K562 (cell line): ENCODE results near the gene MICOS13. TPM values are rescaled to one million over a fixed set of nuclear protein-coding genes. Genes with fewer than 3 reads are reported as not detected.

Experiments used
- ADNP ChIP-seq: fragments of 200-800 bp; sonication (Bioruptor generic); IDR thresholded peaks from 2 replicates; pipeline ENCODE4 v1.6.1; 2016; ENCODE audit warnings: missing genetic modification characterization, missing compliant biosample characterization
- BRCA1 ChIP-seq, 2 experiments: fragments of 450-650 bp in 1 of 2; sonication (generic) in 1 of 2; formaldehyde crosslinking in 1 of 2; IDR thresholded peaks; 2 replicates each; pipeline versions ENCODE4 v1.5.0 to v1.6.1; 2017 to 2020; ENCODE audit warnings: mild to moderate bottlenecking in 1 of 2, missing genetic modification reagents in 1 of 2
- DMBX1 ChIP-seq: fragments of 250-450 bp; sonication (Bioruptor Pico); IDR thresholded peaks from 2 replicates; pipeline ENCODE4 v1.8.0; 2022; ENCODE audit warnings: inconsistent platforms, mild to moderate bottlenecking, moderate library complexity, borderline replicate concordance
- GABPB1 ChIP-seq: sonication (generic); formaldehyde crosslinking; IDR thresholded peaks from 2 replicates; pipeline ENCODE4 v1.8.0; 2022; ENCODE audit warnings: mild to moderate bottlenecking, missing genetic modification reagents
- GABPB2 ChIP-seq: fragments of 250-450 bp; sonication (Bioruptor Pico); conservative IDR thresholded peaks from 2 replicates; pipeline ENCODE4 v1.5.1; 2021; ENCODE audit warnings: mild to moderate bottlenecking
- GATAD2B ChIP-seq: fragments of 450-650 bp; IDR thresholded peaks from 2 replicates; pipeline ENCODE4 v1.6.1; 2017; ENCODE audit warnings: mild to moderate bottlenecking, borderline replicate concordance
- HEY1 ChIP-seq: fragments of 250-450 bp; sonication (Bioruptor Pico); IDR thresholded peaks from 2 replicates; pipeline ENCODE4 v1.5.0; 2020; ENCODE audit warnings: mild to moderate bottlenecking, moderate library complexity, borderline replicate concordance
- HMGN3 ChIP-seq: IDR thresholded peaks from 2 replicates; pipeline ENCODE4 v1.6.1; 2011; ENCODE audit warnings: borderline replicate concordance, low read depth, mild to moderate bottlenecking, mixed read lengths, low read length; ENCODE audit not compliant: insufficient read length; ENCODE audit errors: extremely low read depth
- HSF4 ChIP-seq: fragments of 250-450 bp; sonication (Bioruptor Pico); IDR thresholded peaks from 2 replicates; pipeline ENCODE4 v2.1.2; 2022; ENCODE audit warnings: mild to moderate bottlenecking, moderate library complexity, borderline replicate concordance
- KLF16 ChIP-seq: IDR thresholded peaks from 2 replicates; pipeline ENCODE4 v1.6.1; 2016; ENCODE audit warnings: antibody characterized with exemption
- NRF1 ChIP-seq, 2 experiments: fragments of 450-650 bp; IDR thresholded peaks in 1 of 2; conservative IDR thresholded peaks in 1 of 2; 2 replicates each; pipeline ENCODE4 v1.6.1; 2014; ENCODE audit warnings: mild to moderate bottlenecking in 2 of 2
- POLR2AphosphoS2 ChIP-seq: IDR thresholded peaks from 2 replicates; pipeline ENCODE4 v1.6.1; 2012; ENCODE audit warnings: low read length, improper control_type of control experiment
- POLR2B ChIP-seq: fragments of 450-650 bp; IDR thresholded peaks from 2 replicates; pipeline ENCODE4 v1.6.1; 2018; ENCODE audit warnings: low read depth; ENCODE audit not compliant: partially characterized antibody
- RFX5 ChIP-seq: IDR thresholded peaks from 2 replicates; pipeline ENCODE4 v1.6.1; 2011; ENCODE audit warnings: low read depth, mild to moderate bottlenecking, improper control_type of control experiment, low read length
- SAFB ChIP-seq: fragments of 200-400 bp; formaldehyde crosslinking; IDR thresholded peaks from 2 replicates; pipeline ENCODE4 v1.6.1; 2017; ENCODE audit warnings: low read depth, low read length, borderline replicate concordance
- SP2 ChIP-seq: IDR thresholded peaks from 2 replicates; pipeline ENCODE4 v1.6.1; 2011; ENCODE audit warnings: mild to moderate bottlenecking, low read depth, low read length, moderate library complexity; ENCODE audit not compliant: poor library complexity, severe bottlenecking; ENCODE audit errors: extremely low read depth
- ZNF263 ChIP-seq: sonication (generic); formaldehyde crosslinking; IDR thresholded peaks from 2 replicates; pipeline ENCODE4 v1.8.0; 2022; ENCODE audit warnings: mild to moderate bottlenecking, missing genetic modification reagents, borderline replicate concordance
- ZNF41 ChIP-seq: fragments of 250-450 bp; sonication (Bioruptor Pico); conservative IDR thresholded peaks from 2 replicates; pipeline ENCODE4 v1.4.0; 2020; ENCODE audit warnings: mild to moderate bottlenecking
- polyA plus RNA-seq, 8 experiments: library from polyadenylated mRNA; depleted of rRNA in 4 of 8; stranded (reverse) in 5 of 8; unstranded in 3 of 8; fragments of >200 nt; fragmentation: Nextera tagmentation in 2 of 8; fragmentation: Illumina TruSeq in 1 of 8; extraction: Ambion mirVana in 2 of 8; extraction: Trizol in 1 of 8; gene quantifications; 2 replicates each; pipeline versions ENCODE4 v1.2.1 to v1.2.3, GENCODE V29; 2011 to 2014; ENCODE audit warnings: inconsistent platforms in 1 of 8, missing spikeins in 1 of 8
- total RNA-seq, 7 experiments: library from RNA; depleted of rRNA in 6 of 7; stranded (reverse); fragments of >200 nt in 6 of 7; fragmentation: Illumina TruSeq in 2 of 7; extraction: Trizol in 2 of 7; gene quantifications; 2 replicates each; pipeline versions ENCODE4 v1.2.1 to v1.2.3, GENCODE V29; 2011 to 2021; ENCODE audit warnings: low replicate concordance in 1 of 7
- TF ChIP-seq, protein P1 (sequence below): fragments of 250-450 bp; sonication (Bioruptor Pico); IDR thresholded peaks from 2 replicates; pipeline ENCODE4 v1.8.0; 2021; ENCODE audit warnings: borderline replicate concordance, mild to moderate bottlenecking, moderate library complexity; ENCODE audit not compliant: poor library complexity, severe bottlenecking
- TF ChIP-seq, protein P2 (sequence below), 2 experiments: IDR thresholded peaks; 2 replicates each; pipeline ENCODE4 v1.6.1; 2011; ENCODE audit warnings: borderline replicate concordance in 1 of 2, control low read depth in 1 of 2, low read depth in 1 of 2, low read length in 1 of 2, mild to moderate bottlenecking in 1 of 2, mixed read lengths in 1 of 2, moderate library complexity in 1 of 2; ENCODE audit not compliant: insufficient read depth in 1 of 2, insufficient read length in 1 of 2, poor library complexity in 1 of 2, severe bottlenecking in 1 of 2; ENCODE audit errors: extremely low read depth in 1 of 2
- TF ChIP-seq, protein P3 (sequence below), 2 experiments: fragments of 200-800 bp in 1 of 2; sonication (Bioruptor generic) in 1 of 2; sonication (generic) in 1 of 2; formaldehyde crosslinking in 1 of 2; IDR thresholded peaks in 1 of 2; conservative IDR thresholded peaks in 1 of 2; 2 replicates each; pipeline versions ENCODE4 v1.5.0 to v1.6.1; 2016 to 2020; ENCODE audit warnings: missing compliant biosample characterization in 1 of 2, missing genetic modification characterization in 1 of 2, missing genetic modification reagents in 1 of 2
- TF ChIP-seq, protein P4 (sequence below): sonication (generic); formaldehyde crosslinking; IDR thresholded peaks from 2 replicates; pipeline ENCODE4 v1.8.0; 2022; ENCODE audit warnings: missing genetic modification reagents, mild to moderate bottlenecking, borderline replicate concordance

Gene MICOS13
- total and polyA plus RNA-seq, 9 of the 15 experiments (the other 6 are each of a cell fraction or from before 2014, with no cell fraction given): 15.5 to 220 (median 49.4) TPM

DNA sequence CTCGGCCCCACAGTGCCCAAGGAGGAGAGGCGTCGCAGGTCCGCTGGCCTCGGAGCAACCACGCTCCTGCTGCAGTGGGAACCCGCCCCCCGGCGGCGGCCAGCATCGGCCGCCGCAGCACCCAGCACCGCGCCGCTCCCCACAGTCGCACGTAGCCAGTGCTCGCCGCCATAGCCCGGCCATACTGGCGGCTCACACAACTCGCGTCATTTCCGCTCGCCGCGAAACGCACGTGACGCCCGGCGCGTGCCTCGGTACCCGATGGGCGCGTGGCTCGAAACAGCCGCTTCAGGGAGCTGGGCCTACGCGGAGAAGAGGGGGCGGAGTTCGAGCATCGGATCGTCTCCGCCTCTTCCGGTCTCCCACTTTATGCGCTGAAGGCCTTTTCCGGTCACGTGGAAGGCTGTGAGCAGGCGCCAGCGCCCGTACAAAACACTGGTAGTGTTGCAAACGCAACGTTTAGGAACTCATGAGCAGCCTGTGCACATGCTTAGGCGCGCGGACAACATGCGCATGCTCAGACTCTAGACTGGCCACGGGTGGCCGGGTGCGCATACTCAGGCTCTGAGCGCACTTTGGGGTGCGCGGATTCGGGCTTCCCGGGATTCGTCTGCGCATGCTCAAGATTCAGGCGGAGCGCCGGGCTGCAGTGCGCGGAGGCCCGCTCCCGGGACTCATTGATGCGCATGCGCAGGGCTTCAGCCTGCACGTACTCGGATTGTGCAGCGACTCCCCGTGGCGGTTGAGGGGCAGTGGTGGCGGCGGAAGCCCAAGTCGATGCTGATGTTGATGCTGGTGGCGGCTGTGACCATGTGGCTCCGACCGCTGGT lies 39.9 kb upstream of the MICOS13 start, which contains the start of the genes CATSPERD and LONP1 (continued):
- TF ChIP-seq, protein P1, sequence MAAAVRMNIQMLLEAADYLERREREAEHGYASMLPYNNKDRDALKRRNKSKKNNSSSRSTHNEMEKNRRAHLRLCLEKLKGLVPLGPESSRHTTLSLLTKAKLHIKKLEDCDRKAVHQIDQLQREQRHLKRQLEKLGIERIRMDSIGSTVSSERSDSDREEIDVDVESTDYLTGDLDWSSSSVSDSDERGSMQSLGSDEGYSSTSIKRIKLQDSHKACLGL (CRISPR knock-in tag): peak; percentile 87
- no peak for TF ChIP-seq GATAD2B
- TF ChIP-seq, protein P2, sequence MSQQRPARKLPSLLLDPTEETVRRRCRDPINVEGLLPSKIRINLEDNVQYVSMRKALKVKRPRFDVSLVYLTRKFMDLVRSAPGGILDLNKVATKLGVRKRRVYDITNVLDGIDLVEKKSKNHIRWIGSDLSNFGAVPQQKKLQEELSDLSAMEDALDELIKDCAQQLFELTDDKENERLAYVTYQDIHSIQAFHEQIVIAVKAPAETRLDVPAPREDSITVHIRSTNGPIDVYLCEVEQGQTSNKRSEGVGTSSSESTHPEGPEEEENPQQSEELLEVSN (IDR thresholded peaks at IDR 0.05; ENCODE audit: borderline replicate concordance in 1 of 2, extremely low read depth in 1 of 2, insufficient read depth in 1 of 2, insufficient read length in 1 of 2, low read depth in 1 of 2, low read length in 1 of 2, poor library complexity in 1 of 2, severe bottlenecking in 1 of 2): peak; percentile 88 to 97
- peak; percentile 100 for TF ChIP-seq NRF1 (conservative IDR thresholded peaks at IDR 0.05 in 1 of 2, IDR thresholded peaks at IDR 0.05 in 1 of 2)
- no peak for TF ChIP-seq HSF4 (CRISPR knock-in tag)
- TF ChIP-seq SP2: no peak
- peak; percentile 77; the same call in 1 of the 2 replicates for TF ChIP-seq HEY1 (CRISPR knock-in tag)
- TF ChIP-seq POLR2AphosphoS2: no peak
- peak; percentile 24; the same call in 1 of the 2 replicates for TF ChIP-seq KLF16
- no peak for TF ChIP-seq DMBX1 (CRISPR knock-in tag)
- no peak for TF ChIP-seq BRCA1 (IDR thresholded peaks at IDR 0.05)
- no peak for TF ChIP-seq BRCA1 (CRISPR knock-in tag; IDR thresholded peaks at IDR 0.05)
- TF ChIP-seq RFX5: no peak
- peak; percentile 99 for TF ChIP-seq GABPB1 (CRISPR knock-in tag)
- TF ChIP-seq ZNF41 (CRISPR knock-in tag): no peak
- TF ChIP-seq POLR2B: peak; percentile 92
- no peak for TF ChIP-seq ADNP (tag)
- TF ChIP-seq HMGN3: peak; percentile 32
- no peak for TF ChIP-seq SAFB
- TF ChIP-seq, protein P3, sequence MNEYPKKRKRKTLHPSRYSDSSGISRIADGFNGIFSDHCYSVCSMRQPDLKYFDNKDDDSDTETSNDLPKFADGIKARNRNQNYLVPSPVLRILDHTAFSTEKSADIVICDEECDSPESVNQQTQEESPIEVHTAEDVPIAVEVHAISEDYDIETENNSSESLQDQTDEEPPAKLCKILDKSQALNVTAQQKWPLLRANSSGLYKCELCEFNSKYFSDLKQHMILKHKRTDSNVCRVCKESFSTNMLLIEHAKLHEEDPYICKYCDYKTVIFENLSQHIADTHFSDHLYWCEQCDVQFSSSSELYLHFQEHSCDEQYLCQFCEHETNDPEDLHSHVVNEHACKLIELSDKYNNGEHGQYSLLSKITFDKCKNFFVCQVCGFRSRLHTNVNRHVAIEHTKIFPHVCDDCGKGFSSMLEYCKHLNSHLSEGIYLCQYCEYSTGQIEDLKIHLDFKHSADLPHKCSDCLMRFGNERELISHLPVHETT (CRISPR knock-in tag; conservative IDR thresholded peaks at IDR 0.05 in 1 of 2, IDR thresholded peaks at IDR 0.05 in 1 of 2): peak in 1 of 2 experiments; percentile 98; a peak in 2 of 4 replicates
- TF ChIP-seq GABPB2: no peak
- TF ChIP-seq, protein P4, sequence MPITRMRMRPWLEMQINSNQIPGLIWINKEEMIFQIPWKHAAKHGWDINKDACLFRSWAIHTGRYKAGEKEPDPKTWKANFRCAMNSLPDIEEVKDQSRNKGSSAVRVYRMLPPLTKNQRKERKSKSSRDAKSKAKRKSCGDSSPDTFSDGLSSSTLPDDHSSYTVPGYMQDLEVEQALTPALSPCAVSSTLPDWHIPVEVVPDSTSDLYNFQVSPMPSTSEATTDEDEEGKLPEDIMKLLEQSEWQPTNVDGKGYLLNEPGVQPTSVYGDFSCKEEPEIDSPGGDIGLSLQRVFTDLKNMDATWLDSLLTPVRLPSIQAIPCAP: no peak
- no peak for TF ChIP-seq ZNF263 (CRISPR knock-in tag)
